ENCODE data around the gene ABCC8.
A peak's percentile ranks its signal among the peaks of the same experiment; 100 is the strongest.

ABCC8 gene

GRCh38 chr11:17504330-17505107, 27.9 kb upstream of the ABCC8 start:
- DNase-seq: peak in 1 of 2 experiments; percentile 53

DNA sequence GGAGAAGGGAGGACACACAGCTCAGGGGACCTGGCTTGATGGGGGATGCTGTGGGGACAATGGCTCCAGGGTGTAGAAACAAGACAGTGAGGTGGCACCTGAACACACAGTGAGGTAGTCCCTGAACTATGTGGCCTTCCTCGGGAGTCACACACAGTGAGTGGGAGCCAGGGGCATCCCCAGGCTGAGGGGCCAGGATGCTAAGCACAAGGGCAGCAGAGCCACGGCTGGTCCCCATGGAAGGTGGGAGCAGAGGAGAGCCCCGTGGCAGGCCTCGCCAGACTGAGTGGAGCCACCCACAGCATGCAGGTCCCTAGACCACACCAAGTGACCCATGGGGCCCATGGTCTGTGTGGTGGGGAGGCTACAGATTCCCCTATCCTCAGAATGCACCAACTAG, 26.0 kb upstream of the ABCC8 start:
- DNase-seq: no peak

DNA sequence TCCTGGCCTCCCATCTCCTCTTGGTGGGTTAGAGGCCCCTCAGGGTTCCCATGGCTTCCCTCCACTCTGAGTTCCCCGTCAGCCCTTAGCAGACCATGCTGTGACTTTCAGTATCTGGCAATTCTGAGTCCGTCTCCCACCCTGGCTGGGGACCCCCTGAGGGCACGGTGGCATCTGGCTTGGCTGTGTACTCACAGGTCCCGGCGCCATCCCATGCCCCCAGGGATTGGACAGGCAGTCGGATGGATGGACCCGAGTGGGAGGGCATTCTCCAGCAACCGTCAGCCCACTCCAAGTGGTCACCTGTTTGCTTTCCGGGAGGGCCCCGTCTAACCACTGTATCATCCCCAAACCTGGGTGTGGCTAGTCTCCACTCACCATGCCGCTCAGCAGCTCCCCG, 24.0 kb upstream of the ABCC8 start:
- DNase-seq: no peak

DNA sequence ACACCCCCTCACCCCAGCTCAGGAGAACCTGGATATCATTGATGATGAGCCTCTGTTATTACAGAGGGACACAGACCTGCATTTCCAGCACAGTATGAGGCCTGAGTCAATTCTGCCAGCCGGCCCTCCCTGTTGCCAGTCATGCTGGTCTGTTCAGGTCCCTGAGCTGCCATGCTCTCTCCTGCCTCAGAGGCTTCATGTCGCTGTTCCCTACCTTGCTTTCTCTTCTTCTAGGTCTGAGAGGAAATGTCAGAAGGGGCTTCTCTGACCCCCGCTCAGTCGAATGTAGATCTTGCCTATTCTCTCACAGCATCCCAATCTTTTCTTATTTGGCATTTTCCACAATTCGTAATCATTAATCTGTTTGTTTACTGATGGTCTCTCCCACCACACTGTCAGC, 21.8 kb upstream of the ABCC8 start:
- DNase-seq: no peak

- DNase-seq: no peak
Measured at GRCh38 chr11:17498058-17498457, 21.4 kb upstream of the ABCC8 start.

DNA sequence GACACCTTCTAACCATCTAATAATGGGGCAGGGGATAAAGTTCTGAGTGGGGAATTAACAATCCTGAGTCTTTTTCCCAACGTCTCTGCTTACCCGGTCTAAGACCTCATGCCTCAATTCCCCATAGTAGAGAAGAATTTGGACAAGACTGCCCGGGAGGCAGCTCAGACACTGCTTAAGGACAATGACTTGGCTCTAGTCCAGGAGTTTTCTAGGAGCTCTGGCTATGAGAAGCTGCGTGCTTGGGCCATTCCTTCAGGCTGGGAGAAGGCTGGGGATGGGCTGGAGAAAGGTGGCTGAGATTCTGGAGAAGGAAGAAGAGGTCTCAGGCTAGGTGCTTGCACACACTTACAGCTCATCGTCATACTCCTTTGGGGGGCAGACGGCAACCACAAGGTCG, 19.8 kb upstream of the ABCC8 start:
- DNase-seq: no peak

GRCh38 chr11:17494019-17494418, 17.4 kb upstream of the ABCC8 start:
- DNase-seq: no peak

DNA sequence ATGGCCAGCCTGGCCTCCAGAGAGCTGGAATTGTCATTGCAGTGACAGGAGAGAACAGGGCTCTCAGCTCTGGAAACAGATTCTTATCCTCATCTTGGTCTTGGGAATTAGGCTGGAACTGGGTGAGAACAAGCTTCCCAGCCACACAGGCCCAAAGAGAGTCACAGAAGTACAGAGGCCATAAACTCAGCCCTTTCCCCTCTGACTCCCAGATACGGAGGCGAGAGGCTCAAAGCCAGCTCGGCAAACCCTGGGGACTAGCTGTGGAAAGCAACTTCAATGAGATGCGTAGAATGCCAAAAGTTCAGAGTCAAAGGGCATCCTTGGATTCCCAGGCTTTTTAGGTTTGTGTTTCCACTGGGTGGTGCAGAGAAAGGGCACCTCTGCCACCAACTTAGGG, 14.3 kb upstream of the ABCC8 start:
- DNase-seq: no peak

GRCh38 chr11:17490232-17490631, 13.6 kb upstream of the ABCC8 start:
- DNase-seq: no peak

GRCh38 chr11:17489751-17490150, 13.1 kb upstream of the ABCC8 start:
- DNase-seq: no peak

- DNase-seq: no peak
Measured at GRCh38 chr11:17488563-17488962, 11.9 kb upstream of the ABCC8 start.

- DNase-seq: no peak
Measured at GRCh38 chr11:17486646-17487045, 10.0 kb upstream of the ABCC8 start.

GRCh38 chr11:17483505-17483904, 6.9 kb upstream of the ABCC8 start:
- DNase-seq: no peak

DNA sequence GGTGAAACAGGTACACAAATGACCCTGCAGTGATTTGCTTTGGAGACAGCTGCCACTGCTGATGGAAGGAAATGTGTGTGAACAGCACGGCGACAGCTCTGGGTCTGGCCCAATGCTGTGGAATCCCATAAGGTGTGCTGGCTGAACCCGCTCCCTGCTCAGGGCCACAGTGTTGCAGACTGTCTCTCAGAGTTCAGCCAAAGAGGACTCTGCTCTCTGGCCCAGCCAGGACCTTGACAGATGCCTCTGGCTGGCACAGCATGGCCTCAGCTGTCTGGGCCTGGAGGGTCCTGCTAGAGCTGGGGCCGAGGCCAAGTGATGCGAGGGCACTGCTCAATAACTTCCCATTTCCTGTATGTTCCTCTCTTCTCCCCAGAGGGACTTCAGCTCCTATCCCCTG, 5.3 kb upstream of the ABCC8 start:
- no peak for DNase-seq

DNA sequence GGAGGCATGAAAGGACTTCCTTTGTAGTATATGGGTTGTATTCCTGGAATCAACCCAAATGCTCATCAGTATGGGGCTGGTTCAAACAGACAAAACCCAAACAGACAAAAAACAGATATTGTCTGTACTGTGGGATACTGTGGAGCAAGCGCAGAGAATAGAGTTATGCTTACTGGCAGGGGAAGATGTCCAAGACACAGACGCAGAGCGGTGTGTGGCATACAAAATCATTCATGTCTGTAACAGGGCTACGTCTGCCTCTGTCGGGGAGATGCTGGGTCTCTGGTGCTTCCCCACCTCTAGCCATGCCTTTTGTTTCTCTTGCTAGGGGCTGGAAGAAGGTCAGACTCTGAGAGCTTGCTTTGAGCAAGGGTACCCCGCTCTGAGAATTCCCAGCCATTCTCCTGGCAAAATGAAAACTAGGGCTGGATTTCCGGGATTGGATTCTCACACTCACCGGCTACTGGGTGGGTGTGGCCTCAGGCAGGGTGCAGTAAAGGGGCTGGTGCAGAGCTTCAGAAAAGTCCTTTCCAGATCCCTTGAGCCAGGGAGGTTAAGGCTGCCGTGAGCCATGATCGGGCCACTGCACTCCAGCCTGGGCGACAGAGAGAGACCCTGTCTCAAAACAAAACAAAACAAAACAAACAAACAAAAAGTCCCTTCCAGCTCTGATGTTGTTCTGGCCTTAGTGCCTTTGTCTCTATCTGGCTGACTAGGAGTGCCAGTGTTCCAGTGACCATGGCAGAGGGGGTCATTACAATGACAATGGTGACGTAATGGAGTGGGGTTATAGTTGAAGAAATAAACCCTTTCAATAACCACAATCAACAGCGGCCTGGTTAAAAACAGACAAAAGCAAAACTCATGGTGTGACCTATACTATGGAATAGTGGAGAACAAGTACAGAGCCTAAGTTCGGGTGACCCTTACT, 2.9 kb upstream of the ABCC8 start:
- DNase-seq: peak in 1 of 2 experiments; percentile 31

- DNase-seq: no peak
Measured at GRCh38 chr11:17478070-17478469, 1.4 kb upstream of the ABCC8 start.

DNA sequence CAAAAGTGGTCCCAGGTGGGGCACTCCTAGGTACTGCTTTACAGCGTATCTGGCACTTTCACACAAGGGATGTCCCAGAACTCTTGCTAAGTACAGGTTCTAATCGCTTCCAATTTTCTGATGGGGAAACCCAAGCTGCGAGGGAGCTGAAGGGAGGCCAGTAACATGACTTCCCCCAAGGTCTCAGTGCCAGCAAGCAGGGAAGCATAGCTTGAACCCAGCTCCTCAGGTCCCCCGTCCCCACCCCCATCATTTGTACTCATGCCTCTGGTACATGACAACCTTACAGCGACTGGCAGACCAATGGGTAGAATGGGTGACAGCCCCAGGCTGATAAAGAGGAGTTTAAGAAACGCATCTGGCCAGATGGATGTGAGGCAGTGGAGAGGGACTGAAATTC, 716 bp upstream of the ABCC8 start:
- no peak for DNase-seq

DNA sequence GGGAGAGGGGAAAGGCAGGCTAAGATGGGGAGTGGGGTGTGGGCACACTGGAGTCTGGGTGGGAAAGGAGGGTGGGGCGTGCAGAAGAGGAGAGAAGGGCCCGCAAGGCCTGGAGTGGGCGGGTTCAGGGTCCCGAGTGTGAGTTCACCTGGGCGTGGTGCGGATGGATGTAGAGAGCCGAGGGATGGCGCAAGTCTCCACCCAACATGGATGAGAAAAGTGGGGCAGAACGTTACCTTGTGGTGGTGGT, 364 bp upstream of the ABCC8 start:
- no peak for DNase-seq

DNA sequence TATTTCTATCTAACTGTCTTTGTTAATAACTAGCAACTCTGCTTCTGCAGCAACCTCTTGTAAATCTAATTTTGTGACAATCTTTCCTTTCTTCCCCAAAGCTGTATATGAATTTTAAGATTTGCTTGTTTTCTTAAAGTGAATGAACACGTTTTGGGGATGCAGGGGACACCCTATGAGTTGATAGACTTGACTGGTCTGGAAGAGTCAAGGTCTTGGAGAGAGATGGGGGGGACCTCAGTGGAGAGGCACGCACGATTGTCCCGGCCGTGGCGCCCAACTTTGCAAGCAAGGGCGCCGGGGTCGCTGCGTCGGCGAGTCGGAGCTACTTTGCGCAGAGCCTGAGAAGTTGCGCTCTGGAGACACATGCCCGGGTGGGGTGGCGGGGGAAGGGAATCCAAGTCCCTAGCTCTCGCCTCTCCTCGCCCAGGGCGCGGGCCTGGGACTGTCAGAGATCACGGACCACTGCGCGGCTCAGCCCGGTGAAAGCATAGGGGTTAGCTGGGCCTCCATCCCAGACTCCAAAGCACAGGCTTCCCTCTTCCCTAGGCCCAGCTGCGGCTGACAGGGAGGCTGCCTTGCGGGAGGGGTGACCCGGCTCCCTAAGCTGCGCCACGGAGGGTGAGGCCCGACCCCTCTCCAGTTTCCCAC, 854 bp downstream of the ABCC8 start:
- no peak for DNase-seq

DNA sequence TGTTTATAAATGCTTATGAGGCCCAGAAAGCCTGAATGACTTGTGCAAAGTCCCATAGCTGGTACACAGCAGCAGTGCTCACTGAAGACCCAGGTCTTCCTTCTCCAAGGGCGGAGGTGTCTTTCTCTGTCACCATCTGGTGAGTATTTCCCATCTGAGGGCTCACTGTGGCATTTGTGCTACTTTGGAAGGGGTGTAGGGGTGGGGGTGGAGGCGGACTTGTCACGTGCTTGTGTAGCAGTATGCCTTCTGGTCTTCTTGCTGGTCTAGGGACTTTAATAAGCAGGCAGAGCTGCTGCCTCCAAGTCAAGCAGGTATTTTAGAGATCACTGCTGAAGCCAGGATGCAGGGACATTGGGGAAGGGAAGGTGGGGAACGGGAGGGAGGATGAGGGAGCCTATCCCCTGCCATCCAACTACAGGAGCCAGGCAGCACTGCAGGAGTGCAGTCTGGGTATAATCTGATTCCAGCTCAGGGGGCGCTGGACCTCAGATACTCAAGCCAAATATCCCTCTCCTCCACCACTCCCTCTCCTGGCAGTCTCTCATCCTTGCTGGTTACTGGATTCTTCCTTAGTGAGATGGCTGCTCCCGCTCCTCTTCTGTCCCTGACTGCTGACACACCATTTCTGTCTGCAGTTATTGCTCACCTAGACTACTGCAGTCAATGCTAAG, 3.4 kb downstream of the ABCC8 start:
- DNase-seq: peak; percentile 32 to 66

DNA sequence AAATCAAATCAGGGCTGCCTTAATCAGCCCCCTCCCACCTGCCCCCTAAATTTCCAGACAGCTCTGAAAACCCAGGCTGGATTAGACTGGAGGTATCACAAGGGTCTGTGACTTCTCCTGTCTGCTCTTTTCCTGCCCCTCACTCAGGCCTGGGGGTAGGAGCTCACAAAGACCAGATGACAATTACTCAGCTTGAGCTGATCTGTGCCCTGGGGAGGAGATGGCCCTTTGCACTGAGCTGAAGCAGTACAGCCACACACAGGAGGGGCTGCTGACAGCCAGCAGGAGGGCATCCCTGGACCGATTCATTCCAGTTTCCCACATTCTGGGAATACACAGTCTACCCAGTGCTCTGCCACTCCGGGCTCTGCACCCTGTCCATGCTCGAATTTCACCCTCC, 4.2 kb downstream of the ABCC8 start:
- DNase-seq: no peak

DNA sequence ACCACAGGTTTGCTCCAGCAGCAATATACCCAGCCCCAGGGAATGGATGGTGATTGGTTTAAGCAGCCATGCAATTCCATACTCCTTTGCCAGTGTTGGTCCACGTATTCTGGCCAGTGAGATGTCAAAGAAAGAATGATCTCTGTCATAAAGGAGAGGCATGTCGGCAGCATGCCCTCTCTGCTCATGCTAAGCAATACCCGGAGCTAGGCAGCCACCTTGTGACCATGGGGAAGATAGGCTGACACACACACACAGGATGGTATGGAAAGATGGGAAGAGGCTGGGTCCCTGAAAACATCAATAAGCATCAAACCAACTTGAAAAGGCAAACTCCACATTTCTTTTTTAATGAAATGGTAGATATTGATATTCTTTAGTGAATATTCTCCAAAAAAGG, 5.1 kb downstream of the ABCC8 start:
- no peak for DNase-seq

DNA sequence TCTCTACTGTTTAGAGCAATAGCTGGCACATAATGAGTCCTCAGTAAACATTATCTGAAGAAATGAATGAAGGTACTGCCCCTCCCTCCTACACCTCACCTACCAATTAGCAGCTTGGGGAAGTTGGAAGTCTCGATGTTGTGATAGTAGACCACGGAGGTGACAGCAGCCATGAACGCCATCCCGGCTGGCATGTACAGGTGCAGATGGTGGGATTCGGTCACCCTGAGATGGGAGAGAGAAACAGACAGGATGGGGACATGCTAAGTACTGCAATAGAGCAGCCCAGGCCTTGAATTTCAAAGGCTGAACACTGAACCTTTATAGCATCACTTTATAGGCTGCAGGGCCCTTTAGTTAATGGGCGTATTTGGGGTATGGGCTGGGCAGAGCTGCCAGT, 6.6 kb downstream of the ABCC8 start:
- DNase-seq: no peak
